ENCODE measurements around the gene NBPF26. TPM values are rescaled to one million over a fixed set of nuclear protein-coding genes. Genes with fewer than 3 reads are reported as not detected.
"Not testable (repeated sequence)": the region's sequence is repeated elsewhere in the genome, so short reads cannot be mapped to it uniquely, and the experiment has no call there.

The NBPF26 gene
- polyA plus RNA-seq, 3 donors from 2014 or later: 2.0 to 4.0 (median 2.7) TPM

DNA sequence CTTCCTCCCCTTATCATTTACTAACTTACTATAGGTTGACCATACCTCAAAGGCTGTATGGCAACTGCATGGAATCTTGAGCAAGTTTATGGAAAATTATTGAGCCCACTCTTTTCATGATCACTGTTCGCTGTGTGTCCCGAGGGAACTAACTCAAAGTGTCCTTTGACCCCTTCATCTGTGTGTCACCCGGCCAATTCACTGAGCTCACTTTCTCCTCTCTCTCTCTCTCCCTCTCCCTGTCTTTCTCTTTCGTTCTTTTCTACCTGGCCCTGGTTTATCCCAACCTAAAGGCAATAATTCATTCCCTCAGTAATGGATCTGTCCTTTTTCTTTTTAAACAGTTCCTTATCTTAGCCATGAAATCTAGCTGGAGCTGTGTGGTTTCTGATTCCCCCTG is 102.9 kb downstream of the NBPF26 start:
- not testable (repeated sequence) for H3K4me3 Mint-ChIP-seq; H3K9me3 Mint-ChIP-seq; DNase-seq; H3K4me1 Mint-ChIP-seq; H3K27me3 Mint-ChIP-seq (ENCODE audit: low read depth in 3 of 3); H3K27ac Mint-ChIP-seq; H3K36me3 Mint-ChIP-seq

DNA sequence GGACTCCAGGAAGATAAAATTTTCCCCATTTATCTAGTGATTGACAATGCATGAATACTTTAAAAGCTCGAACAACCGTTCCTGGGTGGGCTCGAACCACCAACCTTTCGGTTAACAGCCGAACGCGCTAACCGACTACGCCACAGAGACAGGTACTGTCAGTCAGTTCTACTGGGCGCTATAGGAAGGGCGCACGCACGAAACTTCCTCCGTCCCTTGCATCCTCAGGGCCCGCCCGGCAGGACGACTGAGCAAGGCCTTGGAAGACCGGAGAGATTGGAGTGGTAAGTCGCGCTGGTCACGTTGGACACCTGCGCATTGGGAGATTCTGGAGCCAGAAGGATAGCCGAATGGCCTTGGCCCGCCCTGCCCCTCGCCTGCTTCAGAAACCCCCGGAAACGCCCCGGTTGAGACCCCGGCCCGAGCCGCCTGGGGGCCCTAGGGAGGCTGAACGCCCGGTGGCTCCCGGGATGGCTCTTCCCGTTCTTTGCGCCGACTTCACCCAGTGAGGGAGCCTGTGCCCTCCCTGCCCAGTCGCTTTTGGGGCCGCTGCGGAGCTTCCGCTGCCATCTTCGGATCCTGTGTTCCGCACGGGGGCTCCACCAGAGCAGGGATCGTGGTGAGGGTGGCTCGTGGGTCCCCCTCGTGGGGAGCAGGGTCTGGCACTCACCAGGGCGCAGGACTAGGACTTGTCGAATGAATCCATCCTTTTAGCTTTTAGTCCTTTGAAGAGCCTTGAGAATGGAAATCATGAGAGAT is 120.6 kb downstream of the NBPF26 start:
- Mint-ChIP-seq H3K4me3 (peak overlapping the region; percentile 85 to 97 (median 89)), H3K27ac (peak overlapping the region; percentile 80 to 97 (median 87))
- not testable (repeated sequence) for H3K27me3 Mint-ChIP-seq (ENCODE audit: low read depth in 3 of 3)

GRCh38 chr1:120844945-120845330 is 121.2 kb downstream of the NBPF26 start:
- not testable (repeated sequence) for H3K9me3 Mint-ChIP-seq

More for the DNA sequence above, 120.6 kb downstream of the NBPF26 start:
- DNase-seq: peak; percentile 72 to 78 (median 78)
- H3K4me1 Mint-ChIP-seq: peaks cover 7 to 12% of the 10 kb centered on the region in 2 donors
- H3K36me3 Mint-ChIP-seq, H3K9me3 Mint-ChIP-seq: not testable (repeated sequence)

DNA sequence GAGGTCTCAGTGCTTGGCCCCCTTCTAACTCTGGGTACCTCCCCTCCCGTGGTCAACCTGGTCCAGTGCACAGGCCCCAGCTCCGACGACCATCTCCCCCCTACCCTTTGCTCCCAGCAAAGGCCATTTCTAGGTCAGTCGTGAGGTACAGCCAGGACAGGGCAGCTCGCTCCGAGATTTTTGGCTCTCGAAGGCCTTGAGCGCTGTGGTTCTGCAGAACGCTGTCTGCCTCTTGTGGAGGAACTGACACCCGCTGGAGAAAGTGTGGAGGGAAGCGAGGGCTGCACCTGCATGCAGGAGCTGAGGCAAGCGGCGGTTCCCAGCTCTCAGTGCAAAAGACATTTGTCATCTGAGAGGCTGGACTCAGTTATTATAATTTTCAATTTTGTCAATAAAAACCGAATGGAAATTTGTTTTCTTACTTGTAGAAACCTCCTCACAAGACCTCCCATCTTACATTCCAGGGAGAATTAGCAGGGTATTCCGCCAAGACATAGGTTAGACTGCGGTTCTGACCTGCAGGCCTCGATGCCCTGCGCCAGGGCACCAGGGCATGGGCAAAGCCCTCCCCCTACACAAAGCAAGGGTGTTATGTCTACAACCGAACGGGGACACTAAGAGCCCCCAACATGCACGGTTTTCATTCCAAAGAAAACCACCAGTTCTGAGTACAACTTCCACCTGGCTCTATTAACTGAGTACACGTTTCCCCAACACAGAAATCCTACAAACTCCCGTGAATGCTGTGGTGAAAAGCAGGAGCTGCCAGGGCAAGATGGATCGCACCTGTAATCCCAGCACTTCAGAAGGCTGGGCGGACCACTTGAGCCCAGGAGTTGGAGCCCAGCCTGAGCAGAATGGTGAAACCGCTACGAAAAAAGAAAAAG is 125.9 kb downstream of the NBPF26 start:
- DNase-seq, H3K36me3 Mint-ChIP-seq, H3K9me3 Mint-ChIP-seq: not testable (repeated sequence)
- Mint-ChIP-seq H3K27me3 (ENCODE audit: low read depth in 3 of 3) (peaks cover 7 to 11% (median 8%) of the 10 kb centered on the region in 3 donors), H3K4me1 (peaks cover 26 to 27% of the 10 kb centered on the region in 2 donors), H3K27ac (peak overlapping the region; percentile 57 to 98 (median 97)), H3K4me3 (peak overlapping the region; percentile 83 to 93 (median 89))

More at GRCh38 chr1:120844945-120845330, 121.2 kb downstream of the NBPF26 start:
- not testable (repeated sequence) for H3K36me3 Mint-ChIP-seq; DNase-seq; H3K27me3 Mint-ChIP-seq (ENCODE audit: low read depth in 3 of 3)
- peak overlapping the region; percentile 62 to 89 (median 75) for H3K4me3 Mint-ChIP-seq
- peak overlapping the region in 3 of 6 donors; percentile 64 to 97 (median 80) for H3K27ac Mint-ChIP-seq
- H3K4me1 Mint-ChIP-seq: peaks cover 11 to 18% of the 10 kb centered on the region in 2 donors

DNA sequence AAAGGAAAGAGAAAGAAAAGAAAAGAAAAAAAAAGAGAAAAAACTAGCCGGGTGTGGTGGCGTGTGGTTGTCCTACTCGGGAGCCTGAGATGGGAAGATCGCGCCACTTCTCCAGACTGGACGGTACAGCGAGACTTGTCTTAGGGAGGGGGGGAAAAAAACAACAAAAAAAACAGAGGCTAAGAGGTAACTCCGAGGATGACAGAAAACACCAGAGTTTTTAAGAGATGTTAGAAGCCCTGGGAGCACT is 126.5 kb downstream of the NBPF26 start:
- H3K27me3 Mint-ChIP-seq (ENCODE audit: low read depth in 3 of 3): peaks cover 7 to 11% (median 8%) of the 10 kb centered on the region in 3 donors
- peak overlapping the region; percentile 88 to 98 (median 97) for H3K27ac Mint-ChIP-seq
- peaks cover 32 to 33% of the 10 kb centered on the region in 2 donors for H3K4me1 Mint-ChIP-seq
- H3K4me3 Mint-ChIP-seq: peak overlapping the region; percentile 83 to 93 (median 89)
- DNase-seq, H3K9me3 Mint-ChIP-seq, H3K36me3 Mint-ChIP-seq: not testable (repeated sequence)

DNA sequence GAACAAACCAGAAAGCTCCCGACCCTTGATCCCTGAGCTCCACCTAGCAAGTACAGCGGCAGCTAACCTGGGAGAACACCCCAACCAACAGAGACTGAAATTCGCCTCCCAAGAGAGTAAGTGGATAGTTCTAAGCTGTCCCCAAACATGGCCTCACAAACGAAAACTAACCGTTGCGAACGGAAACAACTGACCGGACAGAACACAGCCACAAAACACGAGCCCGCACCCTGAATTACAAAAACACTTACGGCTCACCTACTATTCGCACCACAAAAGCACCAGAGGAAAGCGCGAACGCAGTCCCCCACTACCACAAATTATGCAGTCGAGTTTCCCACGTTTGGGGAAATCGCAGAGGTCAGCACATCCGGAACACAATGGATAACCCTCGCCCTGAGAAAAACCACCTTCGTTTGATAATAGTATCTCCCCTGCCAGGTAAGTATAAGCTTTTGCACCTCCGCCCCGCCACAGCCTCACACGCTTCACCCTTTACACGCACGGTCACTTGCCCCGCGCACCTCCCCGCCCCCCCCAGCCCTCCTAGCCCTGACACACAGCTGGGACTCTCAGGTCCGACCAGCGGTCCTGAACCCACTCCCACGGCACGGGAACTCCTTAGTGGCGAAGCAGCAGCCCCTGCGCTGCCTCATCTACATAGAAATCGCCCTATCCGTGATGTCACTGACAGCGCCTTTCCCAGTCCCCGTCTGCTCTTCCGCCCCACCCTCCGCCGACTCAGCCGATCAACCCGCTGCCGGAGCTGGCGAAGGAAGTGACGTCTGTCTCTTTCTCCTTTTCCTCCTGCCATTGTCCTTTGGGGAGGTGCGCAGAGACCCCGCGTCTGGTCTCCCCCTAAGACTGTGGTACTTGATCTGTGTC is 127.0 kb downstream of the NBPF26 start:
- Mint-ChIP-seq H3K4me1 (peaks cover 33 to 36% of the 10 kb centered on the region in 2 donors), H3K4me3 (peak overlapping the region; percentile 83 to 93 (median 89))
- not testable (repeated sequence) for H3K9me3 Mint-ChIP-seq

GRCh38 chr1:120858144-120858543 is 134.4 kb downstream of the NBPF26 start:
- H3K9me3 Mint-ChIP-seq; H3K36me3 Mint-ChIP-seq; H3K27me3 Mint-ChIP-seq (ENCODE audit: low read depth in 3 of 3): not testable (repeated sequence)
- peak; percentile 21 to 52 (median 52) for DNase-seq
- Mint-ChIP-seq H3K27ac (peak overlapping the region in 1 of 6 donors; percentile 45), H3K4me1 (peaks cover 19 to 20% of the 10 kb centered on the region in 2 donors), H3K4me3 (peak overlapping the region in 1 of 5 donors; percentile 30)

More for the DNA sequence above, 127.0 kb downstream of the NBPF26 start:
- DNase-seq: peak; percentile 86 to 92 (median 90)
- Mint-ChIP-seq H3K27me3 (ENCODE audit: low read depth in 3 of 3) (peaks cover 7 to 11% (median 8%) of the 10 kb centered on the region in 3 donors), H3K27ac (peak overlapping the region; percentile 88 to 98 (median 97))
- not testable (repeated sequence) for H3K36me3 Mint-ChIP-seq

GRCh38 chr1:120859615-120860234 is 136.0 kb downstream of the NBPF26 start:
- not testable (repeated sequence) for H3K9me3 Mint-ChIP-seq

DNA sequence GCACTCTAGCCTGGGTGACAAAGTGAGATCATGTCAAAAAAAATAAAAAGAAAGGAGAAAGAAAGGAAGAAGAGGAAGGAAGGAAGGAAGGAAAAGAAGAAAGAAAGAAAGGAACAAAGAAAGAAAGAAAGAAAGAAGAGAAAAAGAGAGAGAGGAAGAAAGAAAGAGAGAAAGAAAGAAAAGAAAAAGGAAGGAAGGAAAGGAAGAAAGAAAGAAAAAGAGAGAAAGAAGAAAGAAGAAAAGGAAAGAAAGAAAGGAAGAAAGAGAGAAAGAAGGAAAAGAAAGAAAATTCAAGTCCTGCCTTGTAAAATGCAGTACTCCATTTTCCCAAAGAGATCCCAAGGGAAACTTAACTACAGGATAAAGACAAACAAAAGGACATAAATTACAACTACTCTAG is 154.5 kb downstream of the NBPF26 start:
- H3K27ac Mint-ChIP-seq; H3K36me3 Mint-ChIP-seq; H3K4me1 Mint-ChIP-seq; H3K27me3 Mint-ChIP-seq (ENCODE audit: low read depth in 3 of 3); DNase-seq; H3K9me3 Mint-ChIP-seq; H3K4me3 Mint-ChIP-seq: not testable (repeated sequence)

More at GRCh38 chr1:120859615-120860234, 136.0 kb downstream of the NBPF26 start:
- H3K27ac Mint-ChIP-seq; H3K4me3 Mint-ChIP-seq; DNase-seq; H3K36me3 Mint-ChIP-seq; H3K27me3 Mint-ChIP-seq (ENCODE audit: low read depth in 3 of 3): not testable (repeated sequence)
- peaks cover 15 to 19% of the 10 kb centered on the region in 2 donors for H3K4me1 Mint-ChIP-seq

- not testable (repeated sequence) for H3K36me3 Mint-ChIP-seq; H3K27ac Mint-ChIP-seq; H3K27me3 Mint-ChIP-seq (ENCODE audit: low read depth in 3 of 3); DNase-seq; H3K9me3 Mint-ChIP-seq; H3K4me1 Mint-ChIP-seq; H3K4me3 Mint-ChIP-seq
Observed at GRCh38 chr1:120880056-120880455, 156.3 kb downstream of the NBPF26 start.

GRCh38 chr1:120881934-120882333 is 158.2 kb downstream of the NBPF26 start:
- not testable (repeated sequence) for H3K4me3 Mint-ChIP-seq; H3K9me3 Mint-ChIP-seq; H3K4me1 Mint-ChIP-seq; DNase-seq; H3K27ac Mint-ChIP-seq; H3K27me3 Mint-ChIP-seq (ENCODE audit: low read depth in 3 of 3); H3K36me3 Mint-ChIP-seq
